Mesodermal cell (in vitro differentiated cells): ENCODE measurements around the gene CCNJ. TPM values are rescaled to one million over a fixed set of nuclear protein-coding genes. Genes with fewer than 3 reads are reported as not detected.
"Not testable (repeated sequence)": the region's sequence is repeated elsewhere in the genome, so short reads cannot be mapped to it uniquely, and the experiment has no call there.

Experiments
- H3K27ac ChIP-seq: 2 replicates; pipeline ENCODE4 v1.7.0; 2013; ENCODE audit warnings: mild to moderate bottlenecking, low read depth, low read length, moderate library complexity; ENCODE audit not compliant: severe bottlenecking
- H3K36me3 ChIP-seq: 2 replicates; pipeline ENCODE4 v1.7.1; 2013; ENCODE audit warnings: mild to moderate bottlenecking, low read length, moderate library complexity; ENCODE audit not compliant: control insufficient read depth, insufficient read depth
- H3K4me1 ChIP-seq: one replicate; pipeline ENCODE4 v1.7.1; 2013; ENCODE audit warnings: mild to moderate bottlenecking, low read length; ENCODE audit not compliant: insufficient read depth, control insufficient read depth, poor library complexity, severe bottlenecking
- H3K4me3 ChIP-seq: 2 replicates; pipeline ENCODE4 v1.7.0; 2013; ENCODE audit warnings: low read length, control low read depth, mild to moderate bottlenecking; ENCODE audit not compliant: insufficient read depth, poor library complexity, severe bottlenecking; ENCODE audit errors: extremely low read depth
- H3K9me3 ChIP-seq: 2 replicates; pipeline ENCODE4 v1.7.1; 2013; ENCODE audit warnings: mild to moderate bottlenecking, low read length, moderate library complexity; ENCODE audit not compliant: control insufficient read depth
- WGBS, 2 experiments: methylation state at CpG; one replicate each; pipeline ENCODE4 v1.1.5; 2013; ENCODE audit warnings: missing lambda C conversion rate in 2 of 2; ENCODE audit not compliant: insufficient coverage in 2 of 2; 5-methylcytosine and 5-hydroxymethylcytosine counted together
- polyA plus RNA-seq, 2 experiments: library from polyadenylated mRNA; stranded (reverse); fragments of 50-300 nt; gene quantifications; one replicate each; pipeline ENCODE4 v1.2.3, GENCODE V29; 2013

Gene CCNJ
- polyA plus RNA-seq (2013, experiment 1 of 2): 21.1 TPM
- 20.1 TPM for polyA plus RNA-seq (2013, experiment 2 of 2)

DNA sequence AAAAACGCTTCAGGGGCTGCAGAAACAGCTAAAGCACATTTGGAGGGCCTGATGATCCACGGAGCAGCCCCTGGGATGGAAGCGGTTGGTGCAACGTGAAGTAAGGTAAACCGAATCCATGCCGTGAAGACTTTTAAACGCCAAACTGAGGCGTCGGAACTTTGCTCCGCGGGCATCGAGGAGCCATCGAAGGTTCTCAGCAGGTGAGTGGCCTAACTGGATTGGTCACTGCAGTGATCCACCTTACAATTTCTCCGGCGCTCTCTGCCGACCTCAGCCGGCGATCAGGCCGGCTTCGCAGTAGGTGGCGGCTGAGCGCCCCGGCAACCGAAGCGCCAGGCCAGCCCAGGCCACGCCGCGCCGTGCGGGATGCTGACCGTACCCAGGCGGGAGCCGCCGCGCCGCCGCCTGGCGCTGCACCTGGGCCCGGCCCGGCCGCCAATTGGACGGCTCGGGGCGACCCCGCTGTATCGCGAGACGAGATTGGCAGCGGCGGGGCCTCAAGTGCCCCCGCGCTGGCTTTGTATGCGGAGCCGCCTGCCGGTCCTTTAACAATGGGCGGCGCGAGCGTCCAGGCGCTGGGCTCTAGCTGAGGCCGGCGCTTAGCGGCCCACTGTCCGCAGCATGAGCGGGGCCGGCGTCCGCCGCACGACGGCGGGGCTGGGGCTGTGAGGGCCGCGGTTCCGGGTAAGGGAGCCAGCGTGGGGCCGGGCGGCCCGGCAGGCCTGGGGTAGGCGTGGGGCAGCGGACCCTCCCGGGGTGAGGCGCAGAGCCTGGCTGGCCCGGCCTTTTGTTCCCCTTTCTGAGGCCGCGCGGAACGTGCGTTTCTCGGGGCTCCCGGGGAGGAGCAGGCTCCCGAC, at the start of gene CCNJ:
Gene CCNJ, plus strand, starts transcription at position 551 of the 860 bp plus-strand sequence. CDS start 811 bp downstream, outside the sequence.
- Histone ChIP-seq H3K4me1 (no peaks in the 10 kb centered on the region), H3K36me3 (peaks cover 24% of the 10 kb centered on the region)
- 4 to 5% methylated on average over 72 to 76 of the region's 92 CpGs for WGBS, 2 experiments

GRCh38 chr10:95994376-95994775, 49.0 kb upstream of the CCNJ start:
- not testable (repeated sequence) for H3K4me3 ChIP-seq, H3K4me1 ChIP-seq, H3K27ac ChIP-seq, H3K9me3 ChIP-seq, H3K36me3 ChIP-seq
- 88 to 95% methylated on average over 5 to 8 of the region's 11 CpGs for WGBS, 2 experiments

More for the DNA sequence above, at the start of gene CCNJ:
- H3K4me3 ChIP-seq: peak within 1 kb of the TSS; percentile 65
- no peaks in the 10 kb centered on the region for H3K9me3 ChIP-seq
- H3K27ac ChIP-seq: peak within 1 kb of the TSS; percentile 81

GRCh38 chr10:95998255-95998784, 45.1 kb upstream of the CCNJ start:
- H3K4me3 ChIP-seq: no peak overlapping the region
- no peak overlapping the region for H3K27ac ChIP-seq
- H3K36me3 ChIP-seq: no peaks in the 10 kb centered on the region
- WGBS, 2 experiments: no CpG with 5 or more reads among the region's 1 CpG
- no peaks in the 10 kb centered on the region for H3K4me1 ChIP-seq
- H3K9me3 ChIP-seq: no peaks in the 10 kb centered on the region

DNA sequence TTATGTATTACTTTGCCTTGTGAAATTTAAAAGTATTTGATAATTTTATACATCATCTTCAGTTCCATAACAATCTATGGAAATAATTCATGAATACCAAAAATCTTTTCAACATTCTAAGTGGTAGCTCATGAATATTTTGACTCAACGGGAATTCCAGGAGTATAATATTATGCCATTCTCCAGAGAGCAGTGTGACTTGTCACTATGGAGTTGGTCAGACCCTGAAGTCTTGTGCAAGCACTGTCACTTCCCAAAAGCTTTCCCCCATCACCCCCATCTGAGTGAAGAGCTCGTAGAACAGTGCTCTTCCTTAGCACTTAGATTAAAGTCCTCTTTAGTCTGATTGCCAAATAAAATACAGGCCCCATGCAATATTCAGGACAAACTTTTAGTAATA, 29.4 kb upstream of the CCNJ start:
- WGBS, 2 experiments: 67% methylated on average over 1 of the region's 2 CpGs; no CpG with 5 or more reads in 1 of the 2 experiments
- Histone ChIP-seq H3K4me1 (no peaks in the 10 kb centered on the region), H3K27ac (no peak overlapping the region), H3K9me3 (no peaks in the 10 kb centered on the region), H3K4me3 (no peak overlapping the region), H3K36me3 (no peaks in the 10 kb centered on the region)

DNA sequence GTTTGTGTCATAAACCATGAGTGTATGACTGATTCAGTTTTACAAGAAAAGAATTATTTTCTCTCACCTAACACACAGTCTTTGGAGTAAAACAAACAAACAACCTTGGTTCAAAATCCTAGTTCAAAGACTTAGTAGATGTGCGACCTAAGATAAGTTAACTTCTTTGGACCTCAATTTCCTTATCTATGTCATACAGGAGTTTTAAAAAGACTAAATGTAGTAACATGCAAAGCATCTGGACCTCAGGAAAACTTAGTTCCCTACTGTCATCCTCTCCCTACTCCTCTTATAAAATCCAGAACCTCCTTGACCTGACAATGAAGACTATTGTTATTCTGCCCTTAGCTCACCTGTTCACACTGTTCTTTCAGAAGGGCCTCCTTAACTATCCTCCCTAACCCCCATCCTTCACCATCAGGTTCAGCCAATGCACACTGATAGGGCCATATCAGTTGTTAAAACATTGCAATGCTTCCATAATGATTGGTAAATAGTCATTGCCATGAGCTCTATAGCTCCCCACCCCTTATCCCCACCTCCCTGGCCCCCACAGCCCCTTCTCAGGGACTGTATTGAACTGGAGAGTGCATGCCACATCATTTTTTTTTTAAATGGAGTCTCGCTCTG, 28.8 kb upstream of the CCNJ start:
- no peaks in the 10 kb centered on the region for H3K9me3 ChIP-seq
- no peak overlapping the region for H3K4me3 ChIP-seq
- no peaks in the 10 kb centered on the region for H3K36me3 ChIP-seq
- no peak overlapping the region for H3K27ac ChIP-seq
- H3K4me1 ChIP-seq: no peaks in the 10 kb centered on the region
- WGBS, 2 experiments: 100% methylated on average over 1 of the region's 2 CpGs; no CpG with 5 or more reads in 1 of the 2 experiments

DNA sequence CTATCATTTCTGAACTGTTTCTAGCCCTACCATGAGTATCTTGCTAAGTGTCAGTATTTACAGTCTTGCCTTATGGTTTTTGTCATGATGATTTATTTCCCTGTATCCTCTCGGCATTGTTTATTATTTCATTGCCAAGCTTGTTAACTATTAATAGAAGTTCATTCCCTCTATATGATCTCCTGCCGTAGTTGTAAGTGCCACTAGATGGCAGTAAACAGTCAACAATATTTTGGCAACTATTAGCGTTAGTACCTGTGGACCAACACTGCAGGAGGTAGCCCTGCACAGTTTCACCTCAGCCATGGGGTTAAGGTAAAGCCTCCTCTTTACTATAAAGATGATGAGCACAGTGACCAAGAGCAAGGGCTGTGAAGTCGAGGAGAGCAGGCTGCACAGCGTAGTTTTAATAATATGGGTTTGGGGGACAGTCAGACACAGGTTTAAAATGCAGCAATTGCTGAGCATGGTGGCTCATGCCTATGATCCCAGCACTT, 26.1 kb upstream of the CCNJ start:
- H3K9me3 ChIP-seq: no peaks in the 10 kb centered on the region
- 18 to 36% methylated on average over 2 to 4 of the region's 5 CpGs for WGBS, 2 experiments
- H3K4me1 ChIP-seq: no peaks in the 10 kb centered on the region
- no peaks in the 10 kb centered on the region for H3K36me3 ChIP-seq
- no peak overlapping the region for H3K4me3 ChIP-seq
- no peak overlapping the region for H3K27ac ChIP-seq

DNA sequence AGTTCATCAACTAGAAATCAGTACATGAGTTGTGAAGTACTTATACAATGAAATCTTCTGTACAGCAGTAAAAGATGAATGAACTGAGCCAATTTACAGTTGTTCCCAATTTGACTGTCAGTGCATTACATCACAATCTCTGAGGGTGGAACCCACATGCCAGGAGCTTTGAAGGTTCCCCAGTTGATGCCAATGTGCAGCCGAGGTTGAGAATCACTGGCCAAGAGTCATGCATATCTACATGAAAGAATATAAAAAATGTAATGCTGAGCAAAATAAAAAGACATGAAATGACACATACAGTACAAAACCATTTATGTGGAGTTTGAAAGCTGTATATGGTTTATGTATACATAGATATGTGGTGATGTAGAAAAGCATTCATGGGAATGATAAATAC, 22.1 kb upstream of the CCNJ start:
- Histone ChIP-seq H3K36me3 (no peaks in the 10 kb centered on the region), H3K27ac (no peak overlapping the region), H3K9me3 (no peaks in the 10 kb centered on the region), H3K4me1 (no peaks in the 10 kb centered on the region), H3K4me3 (no peak overlapping the region)
- WGBS, 2 experiments: no CpG with 5 or more reads among the region's 1 CpG

DNA sequence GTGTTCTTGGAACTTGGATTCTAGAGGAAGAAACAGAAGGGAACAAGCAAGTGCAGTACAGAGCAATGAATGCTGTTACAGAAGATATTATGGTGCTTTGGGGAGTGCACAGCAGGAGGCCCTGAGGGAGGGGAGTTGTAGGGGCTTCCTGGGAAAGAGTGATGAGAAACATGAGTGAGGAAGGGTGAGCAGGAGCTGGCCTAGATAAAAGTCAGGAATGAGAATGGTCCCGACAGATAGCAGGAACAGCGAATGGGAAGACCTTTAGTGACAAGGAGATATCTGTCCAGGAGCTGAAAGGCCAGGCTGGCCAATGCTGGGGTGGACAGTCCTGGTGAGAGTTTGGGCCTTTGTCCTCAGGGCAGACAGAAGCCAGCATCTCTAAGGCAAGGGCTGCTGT, 20.6 kb upstream of the CCNJ start:
- no peaks in the 10 kb centered on the region for H3K4me1 ChIP-seq
- no peaks in the 10 kb centered on the region for H3K36me3 ChIP-seq
- H3K9me3 ChIP-seq: no peaks in the 10 kb centered on the region
- H3K27ac ChIP-seq: no peak overlapping the region
- no peak overlapping the region for H3K4me3 ChIP-seq
- WGBS, 2 experiments: 80 to 83% methylated on average over 2 of the region's 2 CpGs

GRCh38 chr10:96023168-96023567, 20.2 kb upstream of the CCNJ start:
- H3K27ac ChIP-seq: no peak overlapping the region
- no peaks in the 10 kb centered on the region for H3K36me3 ChIP-seq
- no peaks in the 10 kb centered on the region for H3K4me1 ChIP-seq
- H3K4me3 ChIP-seq: no peak overlapping the region
- H3K9me3 ChIP-seq: no peaks in the 10 kb centered on the region

DNA sequence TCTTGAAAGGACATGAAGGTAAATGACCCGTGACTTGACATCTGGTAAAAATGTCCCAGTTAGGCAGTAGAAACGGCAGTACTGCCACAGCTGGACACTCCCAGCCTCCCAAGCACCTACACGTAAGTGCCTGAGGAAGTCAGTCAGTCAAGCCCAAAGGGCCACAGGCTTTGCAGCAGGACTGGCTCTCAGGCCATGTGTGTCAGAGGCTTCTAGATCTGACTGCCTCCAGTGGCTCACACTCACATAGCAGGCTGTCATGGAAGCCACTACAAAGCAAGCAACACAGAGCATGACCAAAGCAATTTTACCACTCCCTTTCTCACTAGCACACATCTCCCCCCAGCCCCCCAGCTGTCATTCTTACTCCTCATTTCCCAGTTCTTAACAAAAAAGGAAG, 17.8 kb upstream of the CCNJ start:
- WGBS, 2 experiments: 84 to 97% methylated on average over 3 of the region's 3 CpGs
- no peaks in the 10 kb centered on the region for H3K9me3 ChIP-seq

More for the DNA sequence above, 17.8 kb upstream of the CCNJ start:
- Histone ChIP-seq H3K36me3 (no peaks in the 10 kb centered on the region), H3K4me3 (no peak overlapping the region), H3K4me1 (no peaks in the 10 kb centered on the region), H3K27ac (no peak overlapping the region)
